Measurements from ENCODE around the gene MADD.

- TF ChIP-seq EZH2 (IDR thresholded peaks at IDR 0.05; ENCODE audit: borderline replicate concordance, low read depth, low read length, severe bottlenecking) = no peak
- TF ChIP-seq POLR2A (IDR thresholded peaks at IDR 0.05; ENCODE audit: low read depth, low read length) = no peak
- TF ChIP-seq CTCF (IDR thresholded peaks at IDR 0.05; ENCODE audit: extremely low read depth in 1 of 2, insufficient read depth in 1 of 2, low read depth in 1 of 2, low read length in 2 of 2) = no peak
These were observed 47.3 kb downstream of the MADD start for GRCh38 chr11:47317064-47317828.

Data from endothelial cell of umbilical vein (primary cell).